ENCODE measurements around the gene RNF135.
"Not testable (repeated sequence)": the region's sequence is repeated elsewhere in the genome, so short reads cannot be mapped to it uniquely, and the experiment has no call there.

Gene RNF135

DNA sequence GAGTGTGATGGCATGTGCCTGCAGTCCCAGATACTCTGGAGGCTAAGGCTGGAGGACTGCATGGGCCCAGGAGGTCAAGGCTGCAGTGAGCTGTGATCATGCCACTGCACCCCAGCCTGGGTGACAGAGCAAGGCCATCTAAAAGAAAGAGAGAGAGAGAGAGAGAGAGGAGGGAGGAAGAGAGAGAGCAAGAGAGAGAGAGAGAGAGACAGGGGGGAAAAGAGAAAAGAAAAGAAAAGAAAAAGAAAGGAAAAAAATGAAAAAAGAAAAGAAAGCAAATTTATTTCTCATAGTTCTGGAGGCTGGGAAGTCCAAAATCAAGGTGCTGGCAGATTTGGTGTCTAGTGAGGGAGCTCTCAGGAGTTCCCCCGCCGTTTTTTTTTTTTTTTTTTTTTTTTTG is 33.3 kb downstream of the RNF135 start:
- H3K9me2 ChIP-seq (replicated peaks; ENCODE audit: insufficient read depth, low read length): no peaks in the 10 kb centered on the region
- no peaks in the 10 kb centered on the region for H3F3A ChIP-seq (ENCODE audit: insufficient read depth, low read length)
- H3K4me2 ChIP-seq (ENCODE audit: low read depth, low read length): no peak overlapping the region
- H4K20me1 ChIP-seq (ENCODE audit: insufficient read depth, low read length): no peaks in the 10 kb centered on the region
- H3K27me3 ChIP-seq (replicated peaks; ENCODE audit: insufficient read depth, low read length): no peaks in the 10 kb centered on the region
- H2AFZ ChIP-seq (ENCODE audit: low read length): no peak overlapping the region
- no peak overlapping the region for H3K27ac ChIP-seq (ENCODE audit: low read length)
- TF ChIP-seq EZH2 (optimal IDR thresholded peaks at IDR 0.05; ENCODE audit: low read depth, low read length) (no peak), EZH2phosphoT487 (IDR thresholded peaks at IDR 0.05; ENCODE audit: low read length) (no peak)
- TF ChIP-seq, protein P1, sequence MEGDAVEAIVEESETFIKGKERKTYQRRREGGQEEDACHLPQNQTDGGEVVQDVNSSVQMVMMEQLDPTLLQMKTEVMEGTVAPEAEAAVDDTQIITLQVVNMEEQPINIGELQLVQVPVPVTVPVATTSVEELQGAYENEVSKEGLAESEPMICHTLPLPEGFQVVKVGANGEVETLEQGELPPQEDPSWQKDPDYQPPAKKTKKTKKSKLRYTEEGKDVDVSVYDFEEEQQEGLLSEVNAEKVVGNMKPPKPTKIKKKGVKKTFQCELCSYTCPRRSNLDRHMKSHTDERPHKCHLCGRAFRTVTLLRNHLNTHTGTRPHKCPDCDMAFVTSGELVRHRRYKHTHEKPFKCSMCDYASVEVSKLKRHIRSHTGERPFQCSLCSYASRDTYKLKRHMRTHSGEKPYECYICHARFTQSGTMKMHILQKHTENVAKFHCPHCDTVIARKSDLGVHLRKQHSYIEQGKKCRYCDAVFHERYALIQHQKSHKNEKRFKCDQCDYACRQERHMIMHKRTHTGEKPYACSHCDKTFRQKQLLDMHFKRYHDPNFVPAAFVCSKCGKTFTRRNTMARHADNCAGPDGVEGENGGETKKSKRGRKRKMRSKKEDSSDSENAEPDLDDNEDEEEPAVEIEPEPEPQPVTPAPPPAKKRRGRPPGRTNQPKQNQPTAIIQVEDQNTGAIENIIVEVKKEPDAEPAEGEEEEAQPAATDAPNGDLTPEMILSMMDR (IDR thresholded peaks at IDR 0.05; ENCODE audit: low read length): no peak
- no peak for DNase-seq
- no peak overlapping the region for H3K4me3 ChIP-seq (ENCODE audit: low read length)
- H3K9ac ChIP-seq (ENCODE audit: low read length): no peak overlapping the region
- H3K79me2 ChIP-seq (ENCODE audit: low read length): no peaks in the 10 kb centered on the region
- no peaks in the 10 kb centered on the region for H3K9me3 ChIP-seq (replicated peaks; ENCODE audit: insufficient read depth, low read length)
- H3K36me3 ChIP-seq (replicated peaks; ENCODE audit: insufficient read depth, low read length): no peaks in the 10 kb centered on the region
- H3K4me1 ChIP-seq (ENCODE audit: low read length): no peaks in the 10 kb centered on the region

DNA sequence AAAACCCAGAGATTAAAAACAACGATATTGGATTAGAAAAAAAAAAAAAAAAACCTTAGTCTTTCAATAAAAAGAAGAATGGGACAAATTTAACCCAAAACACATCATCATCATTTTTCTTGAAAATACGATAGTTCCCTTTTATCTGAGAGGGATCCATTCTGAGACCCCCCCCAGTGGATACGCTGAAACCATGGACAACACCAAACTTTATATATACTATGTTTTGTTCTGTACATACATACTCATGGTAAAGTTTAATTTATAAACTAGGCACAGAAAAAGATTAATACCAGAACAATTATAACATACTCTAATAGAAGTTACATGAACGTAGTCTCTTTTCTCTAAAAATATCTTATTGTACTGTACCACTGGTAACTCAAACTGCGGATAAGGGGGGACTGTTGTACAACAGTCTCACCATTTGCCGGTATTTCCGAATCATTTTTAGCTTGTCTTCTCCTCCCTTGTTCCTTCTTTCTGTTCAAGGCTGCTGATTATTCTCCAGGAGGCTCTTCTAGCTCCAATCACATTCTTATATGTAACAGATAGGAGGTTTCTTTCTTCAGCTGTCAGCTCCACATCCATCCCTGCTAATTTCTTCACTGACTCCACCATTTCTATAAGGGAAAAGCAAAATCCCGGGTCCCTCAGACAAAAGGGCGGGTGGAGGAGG is 37.0 kb downstream of the RNF135 start:
- TF ChIP-seq EZH2 (optimal IDR thresholded peaks at IDR 0.05; ENCODE audit: low read depth, low read length) (no peak), EZH2phosphoT487 (IDR thresholded peaks at IDR 0.05; ENCODE audit: low read length) (no peak)
- TF ChIP-seq, protein P1 (IDR thresholded peaks at IDR 0.05; ENCODE audit: low read length): no peak
- Histone ChIP-seq H3K27ac (ENCODE audit: low read length) (no peak overlapping the region), H3K9ac (ENCODE audit: low read length) (peak overlapping the region; percentile 22; the same call in 1 of the 2 replicates)

DNA sequence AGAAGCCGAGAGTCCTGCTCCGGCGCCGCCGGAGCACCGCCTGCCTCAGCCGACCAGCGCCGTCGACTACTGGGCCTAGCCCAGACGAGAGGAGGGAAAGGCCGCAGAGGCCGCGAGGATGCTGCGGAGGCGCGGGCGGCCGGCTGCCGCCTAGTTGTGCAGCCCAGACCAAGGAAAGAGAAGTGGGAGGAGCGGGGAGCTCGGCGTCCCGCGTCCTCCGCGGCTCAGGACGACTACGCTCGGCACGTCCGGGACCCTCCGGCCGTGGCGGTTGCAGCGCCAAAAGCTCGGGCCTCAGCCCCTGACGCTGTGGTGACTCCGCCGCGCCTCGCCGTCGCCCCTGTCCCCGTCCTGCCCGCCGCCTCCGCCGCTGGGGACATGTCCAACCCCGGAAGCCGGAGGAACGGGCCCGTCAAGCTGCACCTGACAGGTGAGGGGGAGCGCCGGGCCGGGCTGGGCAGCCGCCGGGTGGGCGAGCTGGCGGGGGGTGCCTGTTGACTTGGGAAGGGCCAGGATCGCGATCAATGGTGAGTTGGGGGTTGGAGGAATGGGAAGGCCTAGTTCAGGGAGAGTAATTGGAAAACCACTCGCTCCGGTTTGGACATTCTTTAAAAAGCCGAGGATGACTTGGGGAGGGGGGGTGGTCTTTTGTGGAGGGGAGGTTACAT is 37.7 kb downstream of the RNF135 start:
- Histone ChIP-seq H3K4me3 (ENCODE audit: low read length) (peak overlapping the region; percentile 57), H4K20me1 (ENCODE audit: insufficient read depth, low read length) (no peaks in the 10 kb centered on the region), H3F3A (ENCODE audit: insufficient read depth, low read length) (no peaks in the 10 kb centered on the region), H2AFZ (ENCODE audit: low read length) (peak overlapping the region; percentile 66), H3K27me3 (replicated peaks; ENCODE audit: insufficient read depth, low read length) (no peaks in the 10 kb centered on the region), H3K9ac (ENCODE audit: low read length) (peak overlapping the region; percentile 22; the same call in 1 of the 2 replicates), H3K9me2 (replicated peaks; ENCODE audit: insufficient read depth, low read length) (no peaks in the 10 kb centered on the region), H3K4me2 (ENCODE audit: low read depth, low read length) (peak overlapping the region; percentile 60), H3K79me2 (ENCODE audit: low read length) (no peaks in the 10 kb centered on the region), H3K4me1 (ENCODE audit: low read length) (no peaks in the 10 kb centered on the region), H3K9me3 (replicated peaks; ENCODE audit: insufficient read depth, low read length) (no peaks in the 10 kb centered on the region), H3K27ac (ENCODE audit: low read length) (no peak overlapping the region), H3K36me3 (replicated peaks; ENCODE audit: insufficient read depth, low read length) (no peaks in the 10 kb centered on the region)
- TF ChIP-seq EZH2phosphoT487 (IDR thresholded peaks at IDR 0.05; ENCODE audit: low read length) (no peak), EZH2 (optimal IDR thresholded peaks at IDR 0.05; ENCODE audit: low read depth, low read length) (no peak)
- TF ChIP-seq, protein P1 (IDR thresholded peaks at IDR 0.05; ENCODE audit: low read length): no peak
- DNase-seq: peak; percentile 57

More for the DNA sequence above, 37.0 kb downstream of the RNF135 start:
- no peak for DNase-seq
- Histone ChIP-seq H3K9me3 (replicated peaks; ENCODE audit: insufficient read depth, low read length) (no peaks in the 10 kb centered on the region), H3K27me3 (replicated peaks; ENCODE audit: insufficient read depth, low read length) (no peaks in the 10 kb centered on the region), H3K4me1 (ENCODE audit: low read length) (no peaks in the 10 kb centered on the region), H3F3A (ENCODE audit: insufficient read depth, low read length) (no peaks in the 10 kb centered on the region), H4K20me1 (ENCODE audit: insufficient read depth, low read length) (no peaks in the 10 kb centered on the region), H3K4me2 (ENCODE audit: low read depth, low read length) (peak overlapping the region; percentile 60), H2AFZ (ENCODE audit: low read length) (peak overlapping the region; percentile 66), H3K79me2 (ENCODE audit: low read length) (no peaks in the 10 kb centered on the region), H3K9me2 (replicated peaks; ENCODE audit: insufficient read depth, low read length) (no peaks in the 10 kb centered on the region), H3K36me3 (replicated peaks; ENCODE audit: insufficient read depth, low read length) (no peaks in the 10 kb centered on the region), H3K4me3 (ENCODE audit: low read length) (peak overlapping the region; percentile 57)

DNA sequence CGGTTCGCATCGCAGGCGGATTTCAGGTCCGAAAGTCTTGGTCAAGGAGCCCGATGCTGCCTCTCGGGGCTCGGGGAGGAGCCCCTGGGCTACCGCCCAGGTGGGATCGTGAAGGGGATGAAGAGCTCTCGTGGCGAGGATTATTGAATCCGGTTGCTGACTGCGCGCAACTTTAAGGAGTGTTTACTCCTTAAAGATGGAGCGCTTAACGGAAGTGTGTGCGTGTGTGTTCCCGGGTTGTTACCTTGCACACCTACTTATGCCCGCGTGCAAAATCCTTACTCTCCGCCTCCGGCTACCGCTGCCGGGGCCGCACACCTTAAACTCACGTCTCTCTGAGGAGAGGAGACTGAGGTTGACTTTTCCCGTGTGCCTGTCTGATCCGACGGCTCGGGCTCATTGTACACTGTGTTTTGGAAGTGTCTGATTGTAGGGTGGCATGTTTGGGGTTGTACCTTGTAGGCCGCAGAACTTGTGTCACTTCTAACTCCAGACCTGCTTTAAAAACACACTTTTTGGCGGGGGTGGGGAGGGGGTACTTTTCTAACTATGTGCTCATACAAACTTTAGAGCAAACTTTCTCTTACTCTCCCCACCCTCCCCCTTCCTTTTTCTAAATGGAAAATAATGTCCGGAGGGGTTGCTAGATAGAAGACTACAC is 38.3 kb downstream of the RNF135 start:
- DNase-seq; H3K79me2 ChIP-seq (ENCODE audit: low read length); H3K4me1 ChIP-seq (ENCODE audit: low read length); H3K9ac ChIP-seq (ENCODE audit: low read length); H3K4me3 ChIP-seq (ENCODE audit: low read length); H3K27ac ChIP-seq (ENCODE audit: low read length); H3F3A ChIP-seq (ENCODE audit: insufficient read depth, low read length); H4K20me1 ChIP-seq (ENCODE audit: insufficient read depth, low read length); H3K36me3 ChIP-seq (replicated peaks; ENCODE audit: insufficient read depth, low read length); H3K4me2 ChIP-seq (ENCODE audit: low read depth, low read length); H3K9me2 ChIP-seq (replicated peaks; ENCODE audit: insufficient read depth, low read length); H3K27me3 ChIP-seq (replicated peaks; ENCODE audit: insufficient read depth, low read length); H3K9me3 ChIP-seq (replicated peaks; ENCODE audit: insufficient read depth, low read length): not testable (repeated sequence)
- peak overlapping the region; percentile 66; the same call in 1 of the 2 replicates for H2AFZ ChIP-seq (ENCODE audit: low read length)

DNA sequence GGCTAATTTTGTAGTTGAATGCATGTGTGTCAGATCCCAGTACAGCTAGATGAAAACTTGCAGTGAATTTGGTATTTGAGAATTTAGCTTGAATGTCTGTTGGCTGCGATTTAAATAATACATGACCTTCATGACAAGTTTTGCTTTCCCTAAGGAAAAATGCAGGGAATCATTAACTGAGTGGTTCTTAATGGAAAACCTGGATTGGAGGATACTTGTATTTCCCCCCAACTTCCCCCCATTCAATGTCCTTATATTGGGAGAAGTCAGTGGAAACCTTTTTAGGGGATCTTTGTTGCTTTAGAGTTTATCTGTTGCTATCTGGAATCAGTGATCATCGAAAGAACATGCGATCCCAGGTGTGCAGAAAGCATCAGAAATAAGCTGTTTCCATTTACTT is 39.2 kb downstream of the RNF135 start:
- H3F3A ChIP-seq (ENCODE audit: insufficient read depth, low read length); H3K9me3 ChIP-seq (replicated peaks; ENCODE audit: insufficient read depth, low read length); H3K4me1 ChIP-seq (ENCODE audit: low read length); H2AFZ ChIP-seq (ENCODE audit: low read length); H3K4me3 ChIP-seq (ENCODE audit: low read length); H3K9me2 ChIP-seq (replicated peaks; ENCODE audit: insufficient read depth, low read length); H3K27me3 ChIP-seq (replicated peaks; ENCODE audit: insufficient read depth, low read length); DNase-seq; H3K36me3 ChIP-seq (replicated peaks; ENCODE audit: insufficient read depth, low read length); H4K20me1 ChIP-seq (ENCODE audit: insufficient read depth, low read length); H3K4me2 ChIP-seq (ENCODE audit: low read depth, low read length); H3K27ac ChIP-seq (ENCODE audit: low read length); H3K9ac ChIP-seq (ENCODE audit: low read length); H3K79me2 ChIP-seq (ENCODE audit: low read length): not testable (repeated sequence)
